HepG2 (cell line): ENCODE measurements around the gene SPHK2. TPM values are rescaled to one million over a fixed set of nuclear protein-coding genes. Genes with fewer than 3 reads are reported as not detected.

Experiments used
- ATAC-seq: fragments of 200-7000 bp; cut with Tn5 transposase; 3 replicates; pipeline ENCODE4 v1.9.1; 2020; ENCODE audit warnings: mild to moderate bottlenecking, moderate library complexity
- BruUV-seq: library from RNA; stranded (reverse); fragments of 400-500 nt; replicated peaks from 2 replicates; lab custom pipeline; 2021; lab: Mats Ljungman, UMichigan
- CTCF ChIA-PET: fragments of 300-600 bp; formaldehyde crosslinking; extraction: SDS; loops from one replicate; lab custom pipeline; 2021; ENCODE audit warnings: low total read pairs, inconsistent platforms, low intra/inter-chr PET ratio; lab: Yijun Ruan, JAX
- POLR2A ChIA-PET: fragments of 350-600 bp; sonication (Branson Sonifier 250); formaldehyde crosslinking; loops from one replicate; lab custom pipeline; 2020; ENCODE audit warnings: antibody characterized with exemption, inconsistent platforms; lab: Yijun Ruan, JAX
- DNase-seq: peaks from one replicate; pipeline ENCODE4 v3.0.0-alpha.2; 2015; ENCODE audit warnings: low spot score
- FAIRE-seq: peaks from 3 replicates; lab custom pipeline; 2011; peaks lifted over from hg19 to GRCh38; lab: Jason Lieb, UNC
- H2AFZ ChIP-seq: one replicate; pipeline ENCODE4 v1.6.1; 2011; ENCODE audit warnings: low read length, inconsistent platforms
- H3K27ac ChIP-seq: fragments of 300-600 bp; 3 replicates; pipeline ENCODE4 v1.8.0; 2011; ENCODE audit warnings: mixed run types, mild to moderate bottlenecking, mixed read lengths, low read length, inconsistent platforms; ENCODE audit not compliant: insufficient read depth; ENCODE audit errors: extremely low read length
- H3K27me3 ChIP-seq, 2 experiments: fragments of 200-600 bp in 1 of 2; 2 replicates in 1 of 2; 3 replicates in 1 of 2; pipeline versions ENCODE4 v1.6.0 to v1.8.0; 2011; ENCODE audit warnings: low read length in 2 of 2, mild to moderate bottlenecking in 2 of 2, moderate library complexity in 2 of 2, inconsistent platforms in 1 of 2; ENCODE audit not compliant: insufficient read depth in 2 of 2, control insufficient read depth in 1 of 2
- H3K36me3 ChIP-seq, 2 experiments: fragments of 200-600 bp in 1 of 2; replicated peaks in 1 of 2; 2 replicates in 1 of 2; 3 replicates in 1 of 2; pipeline versions ENCODE4 v1.5.1 to v1.8.0; 2011; ENCODE audit warnings: low read length in 2 of 2, inconsistent platforms in 1 of 2; ENCODE audit not compliant: insufficient read depth in 2 of 2, control insufficient read depth in 1 of 2
- H3K4me1 ChIP-seq: 2 replicates; pipeline ENCODE4 v1.5.1; 2012; ENCODE audit warnings: low read length, inconsistent platforms; ENCODE audit not compliant: insufficient read depth
- H3K4me2 ChIP-seq: 2 replicates; pipeline ENCODE4 v1.6.0; 2011; ENCODE audit warnings: low read depth, low read length, inconsistent platforms
- H3K4me3 ChIP-seq, 3 experiments: fragments of 200-600 bp in 1 of 3; sonication (generic), shearing (Covaris generic) in 1 of 3; replicated peaks in 1 of 3; 2 replicates each; pipeline ENCODE4 v1.5.1; 2011 to 2016; ENCODE audit warnings: low read length in 3 of 3, inconsistent platforms in 2 of 3, low read depth in 2 of 3, mild to moderate bottlenecking in 2 of 3, control low read depth in 1 of 3, mixed read lengths in 1 of 3; ENCODE audit not compliant: insufficient read depth in 1 of 3
- H3K79me2 ChIP-seq: one replicate; pipeline ENCODE4 v1.6.1; 2011; ENCODE audit warnings: low read length, inconsistent platforms; ENCODE audit not compliant: insufficient read depth
- H3K9ac ChIP-seq: 2 replicates; pipeline ENCODE4 v1.6.0; 2011; ENCODE audit warnings: mild to moderate bottlenecking, low read depth, low read length, inconsistent platforms; ENCODE audit not compliant: insufficient read depth
- H3K9me3 ChIP-seq: 2 replicates; pipeline ENCODE4 v1.5.1; 2012; ENCODE audit warnings: mild to moderate bottlenecking, low read length
- H4K20me1 ChIP-seq: 2 replicates; pipeline ENCODE4 v1.6.0; 2011; ENCODE audit warnings: inconsistent platforms, mild to moderate bottlenecking, low read length, moderate library complexity; ENCODE audit not compliant: insufficient read depth
- AFF4 ChIP-seq: sonication (generic); formaldehyde crosslinking; IDR thresholded peaks from 2 replicates; pipeline ENCODE4 v1.4.0; 2020; ENCODE audit warnings: missing genetic modification reagents
- CBFB ChIP-seq: sonication (generic); formaldehyde crosslinking; IDR thresholded peaks from 2 replicates; pipeline ENCODE4 v1.4.0; 2020; ENCODE audit warnings: missing genetic modification reagents
- POLR2AphosphoS5 ChIP-seq: IDR thresholded peaks from 2 replicates; pipeline ENCODE4 v1.6.1; 2012; ENCODE audit warnings: low read depth, low read length
- RFX1 ChIP-seq: fragments of 450-650 bp; IDR thresholded peaks from 2 replicates; pipeline ENCODE4 v1.6.1; 2017
- RFX3 ChIP-seq: IDR thresholded peaks from 2 replicates; pipeline ENCODE4 v1.6.1; 2016; ENCODE audit warnings: missing biosample characterization, missing genetic modification reagents
- SMARCE1 ChIP-seq: fragments of 450-650 bp; IDR thresholded peaks from 2 replicates; pipeline ENCODE4 v1.6.1; 2017; ENCODE audit warnings: borderline replicate concordance
- TSC22D2 ChIP-seq: sonication (generic); formaldehyde crosslinking; IDR thresholded peaks from 2 replicates; pipeline ENCODE4 v1.5.1; 2020; ENCODE audit warnings: missing genetic modification reagents, mild to moderate bottlenecking, borderline replicate concordance
- ZBTB14 ChIP-seq: sonication (generic); formaldehyde crosslinking; IDR thresholded peaks from 2 replicates; pipeline ENCODE4 v1.4.0; 2020; ENCODE audit warnings: missing genetic modification reagents
- ZNF343 ChIP-seq: sonication (generic); formaldehyde crosslinking; IDR thresholded peaks from 2 replicates; pipeline ENCODE4 v1.4.0; 2020; ENCODE audit warnings: mild to moderate bottlenecking, missing genetic modification reagents
- ZNF441 ChIP-seq: sonication (generic); formaldehyde crosslinking; IDR thresholded peaks from 2 replicates; pipeline ENCODE4 v1.7.0; 2021; ENCODE audit warnings: missing genetic modification reagents, borderline replicate concordance
- ZNF468 ChIP-seq: sonication (generic); formaldehyde crosslinking; IDR thresholded peaks from 2 replicates; pipeline ENCODE4 v1.8.0; 2022; ENCODE audit warnings: mild to moderate bottlenecking, moderate library complexity, missing genetic modification reagents
- ZNF484 ChIP-seq: sonication (generic); formaldehyde crosslinking; IDR thresholded peaks from 2 replicates; pipeline ENCODE4 v1.5.1; 2020; ENCODE audit warnings: mild to moderate bottlenecking, low read depth, missing genetic modification reagents, borderline replicate concordance
- ZNF577 ChIP-seq: sonication (generic); formaldehyde crosslinking; IDR thresholded peaks from 2 replicates; pipeline ENCODE4 v1.4.0; 2020; ENCODE audit warnings: mild to moderate bottlenecking, low read depth, missing genetic modification reagents, borderline replicate concordance
- whole genome bisulfite sequencing: methylation state at CpG from one replicate; pipeline ENCODE4 v1.1.6; 2017; ENCODE audit warnings: low lambda C conversion rate; 5-methylcytosine and 5-hydroxymethylcytosine counted together
- in situ Hi-C: cut with HindIII; loops from 2 replicates; pipeline ENCODE4 v1.10.0; 2017; ENCODE audit warnings: low pct_unique_long_range_greater_than_20kb; ENCODE audit not compliant: extremely low pct_ligation_motif_present
- intact Hi-C: fragments of 100-400 bp; cut with micrococcal nuclease; formaldehyde crosslinking; loops from one replicate; pipeline ENCODE4 v1.10.0; 2022; ENCODE audit not compliant: unreplicated experiment
- polyA plus RNA-seq, 8 experiments: library from polyadenylated mRNA; depleted of rRNA in 3 of 8; stranded (reverse) in 7 of 8; unstranded in 1 of 8; fragments of >200 nt; fragmentation: Illumina TruSeq in 4 of 8; extraction: Trizol in 4 of 8; gene quantifications; 2 replicates each; pipeline versions ENCODE4 v1.2.1 to v1.2.3, GENCODE V29; 2011 to 2016; ENCODE audit warnings: low read depth in 4 of 8, missing spikeins in 1 of 8, mixed read lengths in 1 of 8; ENCODE audit not compliant: insufficient read depth in 1 of 8
- total RNA-seq, 5 experiments: library from RNA; depleted of rRNA; stranded (reverse); fragments of >200 nt; fragmentation: Illumina TruSeq; extraction: Trizol; gene quantifications; 2 replicates each; pipeline ENCODE4 v1.2.3, GENCODE V29; 2016; ENCODE audit warnings: low read depth in 1 of 5

SPHK2 gene
- total and polyA plus RNA-seq, 2 of the 13 experiments (the other 11 are each of a cell fraction or from before 2014, with no cell fraction given), result 2.9 to 14.4 TPM

DNA sequence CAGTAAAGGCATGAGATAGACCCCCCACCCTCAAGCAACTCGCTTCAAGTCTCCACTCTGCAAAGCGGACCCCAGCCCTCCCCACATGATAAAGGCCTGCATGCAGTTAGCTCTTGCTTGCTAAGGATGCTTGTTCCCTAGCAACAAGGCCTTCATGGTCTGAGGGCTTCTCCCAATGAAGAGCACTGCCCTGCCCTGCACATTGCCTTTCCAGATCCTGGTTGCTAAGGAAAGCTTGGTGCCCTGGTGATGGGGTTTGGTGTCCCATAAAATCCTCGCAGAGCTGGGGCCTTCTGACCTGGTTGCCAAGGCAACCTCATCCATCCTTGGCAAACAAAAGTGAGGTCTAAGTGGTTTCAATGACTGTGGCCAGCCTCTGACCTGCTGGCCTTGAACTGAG lies 11.9 kb downstream of the SPHK2 start:
- Histone ChIP-seq H3K4me2 (no peak overlapping the region; the same call in 1 of the 2 replicates), H4K20me1 (no peaks in the 10 kb centered on the region), H3K9me3 (no peaks in the 10 kb centered on the region), H3K27ac (peak overlapping the region; percentile 52), H3K79me2 (no peaks in the 10 kb centered on the region), H3K4me3 (no peak overlapping the region), H2AFZ (no peak overlapping the region), H3K27me3 (no peaks in the 10 kb centered on the region), H3K36me3 (no peaks in the 10 kb centered on the region), H3K4me1 (peaks cover 61% of the 10 kb centered on the region), H3K9ac (no peak overlapping the region)
- ChIA-PET CTCF (no interaction called here), POLR2A (interaction anchor here (0.7 to 5.8 kb wide), 6 partner anchors 12 to 466 kb away, joined by 3 to 61 read pairs (median 3); partner anchors contain the start of genes FAM83E, RPL18 and SPHK2)
- DNase-seq (no peak), FAIRE-seq (no peak), ATAC-seq (no peak)
- in situ Hi-C loops (no loop called here), intact Hi-C loops (no loop called here)
- WGBS, result 83% methylated on average over 3 of the region's 3 CpGs
- no TSS peak for BruUV-seq
- TF ChIP-seq ZNF577 (CRISPR knock-in tag), result no peak
- TF ChIP-seq ZNF484 (CRISPR knock-in tag), result no peak
- no peak for TF ChIP-seq CBFB (CRISPR knock-in tag)
- no peak for TF ChIP-seq AFF4
- no peak for TF ChIP-seq ZNF343
- TF ChIP-seq ZNF468 (CRISPR knock-in tag), result no peak
- no peak for TF ChIP-seq TSC22D2 (CRISPR knock-in tag)
- no peak for TF ChIP-seq SMARCE1
- peak; percentile 70 for TF ChIP-seq RFX3 (CRISPR knock-in tag)
- TF ChIP-seq ZNF441, result no peak
- TF ChIP-seq RFX1, result peak; percentile 67
- 0 out of 2 replicates have a peak, but pooled peaks have one; percentile 27 for TF ChIP-seq POLR2AphosphoS5
- no peak for TF ChIP-seq ZBTB14 (CRISPR knock-in tag)
